ENCODE data around the gene FBXL14.

The FBXL14 gene

DNA sequence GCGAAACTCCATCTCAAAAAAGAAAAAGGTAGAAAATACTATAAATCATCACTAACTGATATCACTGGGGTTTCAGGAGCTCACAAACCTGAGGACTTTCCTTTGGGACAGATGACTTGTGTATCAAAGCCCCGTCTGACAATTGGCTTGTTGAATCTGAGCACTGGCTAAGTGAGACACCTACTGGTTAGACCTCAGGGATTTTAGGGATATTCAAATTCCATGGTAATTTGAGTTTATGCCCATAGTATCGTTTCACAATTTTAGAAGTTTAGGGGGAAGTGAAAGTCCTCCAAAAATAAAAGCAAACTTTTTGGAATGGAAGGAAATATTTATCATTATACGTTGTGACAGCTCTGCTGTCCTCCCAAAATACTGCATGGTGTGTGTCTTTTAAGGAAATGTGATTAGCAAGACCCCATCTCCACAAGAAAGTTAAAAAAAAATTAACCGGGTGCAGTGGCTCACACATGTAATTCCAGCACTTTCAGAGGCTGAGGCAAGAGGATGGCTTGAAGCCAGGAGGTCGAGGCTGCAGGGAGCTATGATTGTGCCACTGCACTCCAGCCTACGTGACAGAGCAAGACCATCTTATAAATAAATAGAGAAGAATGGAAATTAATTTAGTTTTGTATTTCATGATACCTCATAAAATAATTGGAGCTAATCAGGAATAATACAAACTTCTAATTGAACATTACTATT, 49.2 kb downstream of the FBXL14 start:
- DNase-seq (ENCODE audit: insufficient read length, low spot score) (no peak), FAIRE-seq (peak; percentile 63)
- TF ChIP-seq POU2F2 (IDR thresholded peaks at IDR 0.05; ENCODE audit: low read depth, low read length) (no peak), SPI1 (IDR thresholded peaks at IDR 0.05; ENCODE audit: low read depth, low read length) (peak; percentile 40; the same call in 1 of the 2 replicates)

DNA sequence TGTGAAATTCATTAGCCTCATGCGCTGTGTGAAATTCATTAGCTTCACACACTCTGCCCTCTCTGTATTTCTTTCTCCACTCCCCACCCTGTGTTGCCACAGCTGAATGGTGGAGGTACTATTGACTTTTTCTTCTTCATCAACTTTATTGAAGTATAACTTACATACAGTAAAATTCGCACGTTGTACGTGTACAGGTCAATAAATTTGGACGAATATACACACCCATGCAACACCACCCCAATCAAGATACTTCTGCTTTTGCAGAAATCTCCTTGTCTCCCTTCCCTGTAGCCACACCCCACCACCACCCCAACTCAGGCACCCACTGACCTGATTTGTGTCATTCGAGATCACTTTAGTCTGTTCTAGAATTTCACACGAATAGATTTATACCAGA, 51.8 kb downstream of the FBXL14 start:
- DNase-seq (ENCODE audit: insufficient read length, low spot score) (no peak), FAIRE-seq (peak; percentile 74)
- no peak for TF ChIP-seq POLR2AphosphoS5 (IDR thresholded peaks at IDR 0.05; ENCODE audit: low read depth, low read length)
- no peak for TF ChIP-seq POU2F2 (IDR thresholded peaks at IDR 0.05; ENCODE audit: low read depth, low read length)
- TF ChIP-seq TAF1 (IDR thresholded peaks at IDR 0.05; ENCODE audit: low read depth, low read length) = no peak
- TF ChIP-seq SPI1 (IDR thresholded peaks at IDR 0.05; ENCODE audit: low read depth, low read length) = no peak
- TF ChIP-seq POLR2A (IDR thresholded peaks at IDR 0.05; ENCODE audit: low read depth, low read length) = no peak
- no peak for TF ChIP-seq PAX5 (IDR thresholded peaks at IDR 0.05; ENCODE audit: insufficient read depth, low read length, severe bottlenecking)

DNA sequence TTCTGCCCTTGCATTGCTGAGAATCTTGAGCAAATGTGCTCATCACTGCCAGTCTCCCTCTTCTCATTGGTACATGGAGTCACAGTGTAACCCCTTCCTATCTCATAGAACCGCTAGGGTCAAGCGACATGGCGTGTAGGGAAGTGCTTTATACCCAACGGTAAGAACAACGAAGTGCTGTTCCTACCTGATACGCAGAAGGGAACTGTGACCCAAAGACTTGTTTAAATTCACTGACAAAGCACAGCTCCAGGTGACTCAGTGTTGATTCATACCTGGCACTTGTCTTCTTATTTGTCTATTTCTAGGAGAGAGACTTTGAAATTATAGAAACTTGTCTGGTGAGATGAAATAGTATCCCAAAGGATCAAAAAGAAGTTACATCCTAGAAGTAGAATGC, 53.7 kb downstream of the FBXL14 start:
- FAIRE-seq (no peak), DNase-seq (ENCODE audit: insufficient read length, low spot score) (no peak)
- TF ChIP-seq SPI1 (IDR thresholded peaks at IDR 0.05; ENCODE audit: low read depth, low read length) (no peak), PAX5 (IDR thresholded peaks at IDR 0.05; ENCODE audit: insufficient read depth, low read length, severe bottlenecking) (no peak), POLR2A (IDR thresholded peaks at IDR 0.05; ENCODE audit: low read depth, low read length) (no peak), POU2F2 (IDR thresholded peaks at IDR 0.05; ENCODE audit: low read depth, low read length) (no peak), POLR2AphosphoS5 (IDR thresholded peaks at IDR 0.05; ENCODE audit: low read depth, low read length) (no peak), TAF1 (IDR thresholded peaks at IDR 0.05; ENCODE audit: low read depth, low read length) (no peak)

DNA sequence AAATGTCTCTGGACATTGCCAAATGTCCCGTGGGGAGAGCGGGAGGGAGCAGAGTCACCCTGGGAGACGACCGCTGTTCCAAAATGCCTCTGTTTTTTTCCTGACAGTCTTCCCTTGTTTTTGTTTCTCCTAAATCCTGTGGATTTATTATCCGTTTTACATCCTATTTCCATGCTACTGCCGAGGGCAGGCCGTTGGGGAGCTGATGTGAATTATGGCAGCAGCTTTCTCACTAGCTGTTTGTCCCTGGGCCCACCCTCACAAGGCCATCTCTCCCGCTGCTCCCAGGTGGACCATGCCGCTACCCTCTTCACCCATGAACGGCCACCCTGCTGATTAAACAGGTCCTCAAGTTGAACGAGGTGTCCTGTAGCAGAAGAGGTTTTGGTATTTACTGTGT, 55.2 kb downstream of the FBXL14 start:
- DNase-seq (ENCODE audit: insufficient read length, low spot score) (no peak), FAIRE-seq (no peak)
- TF ChIP-seq SPI1 (IDR thresholded peaks at IDR 0.05; ENCODE audit: low read depth, low read length) = no peak
- TF ChIP-seq TAF1 (IDR thresholded peaks at IDR 0.05; ENCODE audit: low read depth, low read length) = no peak
- no peak for TF ChIP-seq POU2F2 (IDR thresholded peaks at IDR 0.05; ENCODE audit: low read depth, low read length)
- TF ChIP-seq PAX5 (IDR thresholded peaks at IDR 0.05; ENCODE audit: insufficient read depth, low read length, severe bottlenecking) = no peak
- no peak for TF ChIP-seq POLR2AphosphoS5 (IDR thresholded peaks at IDR 0.05; ENCODE audit: low read depth, low read length)
- no peak for TF ChIP-seq POLR2A (IDR thresholded peaks at IDR 0.05; ENCODE audit: low read depth, low read length)

DNA sequence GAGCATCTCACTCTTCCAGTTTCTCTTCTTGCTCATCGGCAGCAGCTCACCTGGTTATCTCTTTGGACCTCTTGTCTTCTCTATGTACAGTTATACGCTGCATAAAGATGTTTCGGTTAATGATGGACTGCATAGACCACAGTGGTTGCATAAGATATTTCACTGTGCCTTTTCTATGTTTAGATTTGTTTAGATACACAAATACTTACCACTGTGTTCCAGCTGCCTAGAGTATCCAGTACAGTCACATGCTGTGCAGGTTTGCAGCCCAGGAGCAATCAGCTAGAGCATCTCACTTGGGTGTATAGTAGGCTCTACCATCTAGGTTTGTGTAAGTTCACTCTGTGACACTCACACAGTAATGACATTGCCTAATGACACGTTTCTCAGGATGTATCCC, 57.6 kb downstream of the FBXL14 start:
- TF ChIP-seq TAF1 (IDR thresholded peaks at IDR 0.05; ENCODE audit: low read depth, low read length) (no peak), POU2F2 (IDR thresholded peaks at IDR 0.05; ENCODE audit: low read depth, low read length) (no peak), SPI1 (IDR thresholded peaks at IDR 0.05; ENCODE audit: low read depth, low read length) (no peak), POLR2AphosphoS5 (IDR thresholded peaks at IDR 0.05; ENCODE audit: low read depth, low read length) (no peak), POLR2A (IDR thresholded peaks at IDR 0.05; ENCODE audit: low read depth, low read length) (no peak), PAX5 (IDR thresholded peaks at IDR 0.05; ENCODE audit: insufficient read depth, low read length, severe bottlenecking) (no peak)
- peak; percentile 83 for FAIRE-seq
- DNase-seq (ENCODE audit: insufficient read length, low spot score) = no peak

DNA sequence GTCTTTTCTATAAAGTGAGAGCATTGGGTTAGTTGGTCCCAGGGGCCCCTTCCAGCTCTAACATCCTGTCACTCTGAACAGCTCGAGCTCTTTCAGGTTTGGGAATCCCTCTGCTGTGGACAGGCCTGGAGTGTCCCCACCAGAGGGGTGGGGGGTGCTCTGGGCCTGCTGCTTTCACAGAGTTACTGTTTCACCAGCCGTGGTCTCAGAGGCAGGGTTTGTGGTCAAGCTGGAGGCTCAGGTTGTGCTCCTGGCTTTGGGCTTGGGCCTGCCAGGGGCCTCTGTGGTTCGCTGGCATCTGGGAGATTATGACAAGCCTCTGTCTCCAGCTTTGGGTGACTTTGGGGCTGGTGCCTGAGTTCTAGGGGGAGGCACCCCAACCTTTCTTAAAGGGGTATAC, 59.6 kb downstream of the FBXL14 start:
- TF ChIP-seq POU2F2 (IDR thresholded peaks at IDR 0.05; ENCODE audit: low read depth, low read length) (no peak), TAF1 (IDR thresholded peaks at IDR 0.05; ENCODE audit: low read depth, low read length) (no peak), POLR2A (IDR thresholded peaks at IDR 0.05; ENCODE audit: low read depth, low read length) (no peak), SPI1 (IDR thresholded peaks at IDR 0.05; ENCODE audit: low read depth, low read length) (no peak)
- DNase-seq (ENCODE audit: insufficient read length, low spot score) = no peak
- peak; percentile 86 for FAIRE-seq

DNA sequence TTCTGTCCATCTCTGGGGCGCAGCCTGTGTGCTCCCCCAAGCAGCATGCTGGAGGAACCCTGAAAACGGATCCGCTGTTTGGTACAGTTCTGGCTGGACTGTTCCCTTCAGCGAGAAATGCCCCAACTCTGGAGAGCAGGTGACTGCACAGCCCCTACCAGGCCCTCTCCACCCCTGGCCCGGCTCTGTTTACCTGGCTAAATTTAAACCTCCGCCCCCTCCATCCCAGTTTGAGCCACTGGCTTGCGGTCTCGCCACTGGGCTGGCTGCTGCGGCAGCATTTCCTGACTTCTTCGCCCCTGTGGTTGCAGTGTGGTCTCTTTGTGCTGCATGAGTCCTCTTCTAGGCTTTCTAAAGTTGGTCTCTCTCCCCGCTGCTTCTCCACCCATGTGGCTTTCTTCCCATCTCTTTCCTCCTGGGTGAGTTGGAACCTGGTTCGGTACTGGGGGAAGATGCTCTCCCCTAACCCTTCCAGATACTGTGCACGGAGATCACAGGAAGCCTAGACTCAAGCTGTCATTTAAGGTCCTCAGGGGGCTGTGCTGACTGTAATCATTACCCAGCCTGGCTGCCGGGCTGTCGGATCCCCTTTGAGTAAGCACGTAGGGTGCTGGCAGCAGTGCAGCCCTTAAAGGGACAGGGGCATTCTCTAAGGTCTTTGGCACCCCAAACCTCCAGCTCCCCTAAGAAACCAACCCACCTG, 60.6 kb downstream of the FBXL14 start:
- FAIRE-seq (peak; percentile 97), DNase-seq (ENCODE audit: insufficient read length, low spot score) (peak; percentile 41)
- TF ChIP-seq POU2F2 (IDR thresholded peaks at IDR 0.05; ENCODE audit: low read depth, low read length) (peak; percentile 28; the same call in 1 of the 2 replicates), SPI1 (IDR thresholded peaks at IDR 0.05; ENCODE audit: low read depth, low read length) (no peak)

DNA sequence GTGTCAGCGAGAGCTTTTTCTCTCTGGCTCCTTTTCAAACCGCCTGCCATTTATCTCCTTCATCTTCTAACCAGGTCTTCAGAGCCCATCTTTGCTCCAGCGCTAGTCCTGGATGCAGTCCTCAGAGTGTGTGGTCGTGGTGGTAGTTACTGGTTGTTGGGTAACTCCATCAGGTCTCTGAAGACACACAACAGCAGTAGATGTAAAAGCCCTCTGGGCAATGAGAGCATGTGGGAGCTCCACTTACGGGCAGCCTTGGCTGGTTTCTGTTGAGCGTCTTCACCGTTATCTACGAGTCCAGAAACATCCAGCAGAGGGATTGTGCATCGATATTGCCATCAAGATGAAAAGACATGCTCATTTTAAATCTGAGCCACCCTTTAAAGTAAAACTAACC, 61.2 kb downstream of the FBXL14 start:
- DNase-seq (ENCODE audit: insufficient read length, low spot score) (peak; percentile 49), FAIRE-seq (no peak)
- TF ChIP-seq POU2F2 (IDR thresholded peaks at IDR 0.05; ENCODE audit: low read depth, low read length) (no peak), POLR2AphosphoS5 (IDR thresholded peaks at IDR 0.05; ENCODE audit: low read depth, low read length) (no peak), PAX5 (IDR thresholded peaks at IDR 0.05; ENCODE audit: insufficient read depth, low read length, severe bottlenecking) (no peak), POLR2A (IDR thresholded peaks at IDR 0.05; ENCODE audit: low read depth, low read length) (no peak), SPI1 (IDR thresholded peaks at IDR 0.05; ENCODE audit: low read depth, low read length) (no peak), TAF1 (IDR thresholded peaks at IDR 0.05; ENCODE audit: low read depth, low read length) (no peak)

DNA sequence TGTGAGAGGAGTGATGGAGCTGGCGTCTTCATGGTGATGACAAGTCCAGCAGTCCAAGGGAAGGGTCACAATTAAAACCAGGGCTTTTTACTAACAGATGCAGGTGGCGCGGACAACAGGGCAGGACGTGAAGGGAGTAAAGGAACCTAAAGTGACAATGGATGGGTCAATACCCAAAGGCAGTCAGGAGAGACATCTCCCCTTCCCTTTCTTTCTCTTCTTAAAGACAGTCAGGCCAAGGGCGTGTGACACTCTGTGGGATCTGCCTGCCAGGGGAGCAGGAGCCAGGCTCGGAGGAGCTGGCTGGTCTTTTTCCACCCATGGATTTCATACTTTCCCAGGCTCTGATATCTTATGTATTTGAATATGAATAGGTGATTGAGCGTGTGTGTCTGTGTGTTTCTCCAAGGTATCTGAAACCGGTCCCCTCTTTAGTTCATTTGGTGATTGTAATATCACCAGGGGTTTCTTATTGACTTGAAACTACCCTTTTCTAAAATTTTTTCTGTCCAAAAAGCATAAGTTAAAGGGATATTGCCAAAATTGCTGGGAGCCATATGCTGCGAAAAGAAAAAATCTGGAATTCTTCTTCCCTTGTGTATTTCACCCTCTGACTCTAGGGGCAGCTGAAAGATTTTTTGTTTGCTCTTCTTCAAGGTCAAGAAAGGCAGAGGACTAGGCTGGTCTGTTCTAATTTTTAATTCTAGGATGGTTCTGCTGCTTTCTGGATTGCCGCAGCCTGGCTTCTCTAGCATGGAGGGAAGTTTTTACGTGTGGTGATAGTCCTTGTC, 61.8 kb downstream of the FBXL14 start:
- DNase-seq (ENCODE audit: insufficient read length, low spot score) (no peak), FAIRE-seq (no peak)
- no peak for TF ChIP-seq POLR2A (IDR thresholded peaks at IDR 0.05; ENCODE audit: low read depth, low read length)
- no peak for TF ChIP-seq SPI1 (IDR thresholded peaks at IDR 0.05; ENCODE audit: low read depth, low read length)
- no peak for TF ChIP-seq TAF1 (IDR thresholded peaks at IDR 0.05; ENCODE audit: low read depth, low read length)
- no peak for TF ChIP-seq POU2F2 (IDR thresholded peaks at IDR 0.05; ENCODE audit: low read depth, low read length)
- no peak for TF ChIP-seq PAX5 (IDR thresholded peaks at IDR 0.05; ENCODE audit: insufficient read depth, low read length, severe bottlenecking)
- TF ChIP-seq POLR2AphosphoS5 (IDR thresholded peaks at IDR 0.05; ENCODE audit: low read depth, low read length) = no peak

Measured in GM12891 (cell line).